Upper lobe of right lung (tissue), 1 donor: ENCODE results near the gene ADM2. TPM values are rescaled to one million over a fixed set of nuclear protein-coding genes. Genes with fewer than 3 reads are reported as not detected.
A peak's percentile ranks its signal among the peaks of the same experiment; 100 is the strongest.

Experiments used
- ATAC-seq: fragments of 200-7000 bp; cut with Tn5 transposase; one replicate; pipeline ENCODE4 v1.9.1; 2020; ENCODE audit warnings: mild to moderate bottlenecking, moderate library complexity
- DNase-seq: peaks from one replicate; pipeline ENCODE4 v3.0.0-alpha.2; 2020
- H3K27ac ChIP-seq: fragments of 200-600 bp; one replicate; pipeline ENCODE4 v1.8.0; 2022
- H3K27me3 ChIP-seq: fragments of 200-600 bp; one replicate; pipeline ENCODE4 v1.8.0; 2022; ENCODE audit warnings: mild to moderate bottlenecking
- H3K36me3 ChIP-seq: fragments of 200-600 bp; one replicate; pipeline ENCODE4 v1.8.0; 2022
- H3K4me1 ChIP-seq: fragments of 200-600 bp; one replicate; pipeline ENCODE4 v1.8.0; 2022
- H3K4me3 ChIP-seq: fragments of 200-600 bp; one replicate; pipeline ENCODE4 v1.8.0; 2022; ENCODE audit warnings: mild to moderate bottlenecking
- H3K9me3 ChIP-seq: fragments of 200-600 bp; one replicate; pipeline ENCODE4 v1.8.0; 2022
- intact Hi-C: fragments of 100-400 bp; cut with DNase I; formaldehyde crosslinking; loops from one replicate; pipeline ENCODE4 v1.11.0; 2022
- total RNA-seq: library from RNA; stranded (reverse); fragmentation: NEBNext Ultra II Directional; extraction: Animal tissue kit (Norgen Biotek cat#: 25700); gene quantifications from one replicate; pipeline ENCODE4 v1.2.1, GENCODE V29; 2021
- TF ChIP-seq, protein P1 (sequence below): fragments of 200-600 bp; IDR thresholded peaks from one replicate; pipeline ENCODE4 v1.8.0; 2022; ENCODE audit warnings: antibody characterized with exemption
- donor health status: DM: no; HTN: yes; CAD: no; lungs with severe emphysema.

The ADM2 gene
- total RNA-seq, 1 donor from 2014 or later: 2.6 TPM

DNA sequence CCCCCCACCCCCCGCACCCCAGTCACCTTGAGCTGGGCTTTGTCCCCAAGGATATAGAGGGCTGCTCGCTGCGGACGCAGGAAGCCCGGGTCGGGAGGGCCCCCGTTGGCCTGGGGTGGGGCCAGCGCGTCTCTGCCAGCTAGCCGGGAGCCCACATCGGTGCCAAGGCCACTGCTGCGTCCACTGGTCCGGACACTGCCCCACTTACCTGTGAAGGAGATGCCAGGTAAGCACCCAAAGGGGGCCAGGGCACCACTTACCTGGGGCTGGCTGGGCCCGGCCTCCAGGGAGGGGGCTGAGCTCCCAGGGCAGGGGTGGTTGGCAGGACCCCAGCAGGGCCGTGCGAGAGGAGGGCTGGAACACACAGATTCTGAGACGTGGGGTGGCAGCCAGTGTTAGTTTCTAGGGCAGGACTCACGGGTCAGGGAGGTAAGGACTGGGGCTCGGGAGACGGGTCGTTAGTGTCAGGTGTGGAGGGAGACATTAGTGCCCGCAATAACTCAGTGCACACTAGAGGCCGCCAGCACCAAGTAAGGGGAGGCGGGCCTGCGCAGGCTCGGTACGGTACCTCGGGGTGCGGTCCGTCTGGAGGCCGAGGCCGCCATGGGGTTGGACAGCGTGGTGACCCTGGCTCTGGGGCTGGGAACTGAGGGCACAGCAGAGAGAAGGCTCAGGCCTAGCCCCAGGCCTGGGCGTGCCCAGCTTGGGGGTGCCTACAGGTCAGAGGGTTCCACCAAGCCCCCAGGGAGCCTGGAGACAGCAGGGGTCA lies 24.7 kb upstream of the ADM2 start:
- Histone ChIP-seq H3K27me3 (no peaks in the 10 kb centered on the region), H3K9me3 (no peaks in the 10 kb centered on the region), H3K4me3 (no peak overlapping the region), H3K36me3 (peaks cover 85% of the 10 kb centered on the region), H3K4me1 (no peaks in the 10 kb centered on the region), H3K27ac (no peak overlapping the region)
- TF ChIP-seq, protein P1, sequence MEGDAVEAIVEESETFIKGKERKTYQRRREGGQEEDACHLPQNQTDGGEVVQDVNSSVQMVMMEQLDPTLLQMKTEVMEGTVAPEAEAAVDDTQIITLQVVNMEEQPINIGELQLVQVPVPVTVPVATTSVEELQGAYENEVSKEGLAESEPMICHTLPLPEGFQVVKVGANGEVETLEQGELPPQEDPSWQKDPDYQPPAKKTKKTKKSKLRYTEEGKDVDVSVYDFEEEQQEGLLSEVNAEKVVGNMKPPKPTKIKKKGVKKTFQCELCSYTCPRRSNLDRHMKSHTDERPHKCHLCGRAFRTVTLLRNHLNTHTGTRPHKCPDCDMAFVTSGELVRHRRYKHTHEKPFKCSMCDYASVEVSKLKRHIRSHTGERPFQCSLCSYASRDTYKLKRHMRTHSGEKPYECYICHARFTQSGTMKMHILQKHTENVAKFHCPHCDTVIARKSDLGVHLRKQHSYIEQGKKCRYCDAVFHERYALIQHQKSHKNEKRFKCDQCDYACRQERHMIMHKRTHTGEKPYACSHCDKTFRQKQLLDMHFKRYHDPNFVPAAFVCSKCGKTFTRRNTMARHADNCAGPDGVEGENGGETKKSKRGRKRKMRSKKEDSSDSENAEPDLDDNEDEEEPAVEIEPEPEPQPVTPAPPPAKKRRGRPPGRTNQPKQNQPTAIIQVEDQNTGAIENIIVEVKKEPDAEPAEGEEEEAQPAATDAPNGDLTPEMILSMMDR: no peak
- ATAC-seq: no peak
- no peak for DNase-seq
- intact Hi-C loops: no loop called here

DNA sequence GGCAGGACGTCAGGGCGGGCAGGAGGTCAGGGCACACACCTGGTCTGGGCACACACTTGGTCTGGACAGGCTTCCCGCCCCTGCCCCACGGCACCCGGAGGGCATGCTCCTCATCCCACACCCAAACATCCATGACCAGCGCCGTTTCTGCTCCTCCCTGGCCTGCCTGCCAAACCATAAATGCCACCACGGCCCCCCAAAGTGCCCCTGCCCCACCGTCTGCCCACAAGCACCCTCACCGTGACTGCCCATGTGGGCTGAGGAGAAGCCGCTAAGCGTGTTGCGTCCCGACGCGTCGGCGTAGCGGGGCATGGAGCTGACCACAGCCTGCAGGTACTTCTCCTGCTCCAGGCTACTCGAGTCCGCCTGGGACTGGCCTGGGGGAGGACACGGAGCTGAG lies 22.3 kb upstream of the ADM2 start:
- Histone ChIP-seq H3K36me3 (peaks cover 97% of the 10 kb centered on the region), H3K9me3 (no peaks in the 10 kb centered on the region), H3K4me3 (no peak overlapping the region), H3K4me1 (no peaks in the 10 kb centered on the region), H3K27ac (no peak overlapping the region), H3K27me3 (no peaks in the 10 kb centered on the region)
- no peak for ATAC-seq
- intact Hi-C loops: no loop called here
- TF ChIP-seq, protein P1: no peak
- no peak for DNase-seq

DNA sequence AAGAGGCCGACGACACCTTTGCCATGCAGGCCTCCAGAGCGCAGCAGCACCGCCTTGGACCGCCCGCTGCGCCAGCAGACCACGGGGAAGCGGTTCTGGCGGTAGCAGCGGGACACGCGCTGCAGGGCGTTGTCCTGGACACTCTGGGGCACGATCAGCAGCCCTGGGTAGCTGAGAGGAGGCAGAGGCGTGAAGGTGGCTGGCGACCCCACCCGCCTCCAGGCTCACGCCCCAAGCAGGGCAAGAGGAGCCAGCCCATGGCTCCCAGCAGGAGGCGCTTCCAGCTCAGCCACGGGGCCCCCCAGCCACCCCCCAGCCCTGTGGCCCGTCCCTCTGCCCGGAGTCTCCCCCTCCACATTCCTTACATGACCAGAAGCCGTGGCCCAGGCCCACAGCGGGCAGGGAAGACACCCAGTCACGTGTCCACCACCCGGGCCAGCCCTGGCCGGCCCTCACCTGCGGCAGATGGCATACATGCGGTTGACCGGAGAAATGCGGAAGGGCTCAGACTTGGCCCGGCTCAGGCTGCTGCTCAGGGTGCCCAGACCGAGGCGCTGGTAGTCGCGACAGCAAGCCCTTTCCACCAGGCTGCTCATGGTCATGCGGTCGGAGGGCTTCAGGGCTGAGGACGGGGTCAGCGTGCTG lies 21.7 kb upstream of the ADM2 start:
- Histone ChIP-seq H3K4me3 (no peak overlapping the region), H3K9me3 (no peaks in the 10 kb centered on the region), H3K27me3 (no peaks in the 10 kb centered on the region), H3K27ac (no peak overlapping the region), H3K36me3 (peaks cover 97% of the 10 kb centered on the region), H3K4me1 (no peaks in the 10 kb centered on the region)
- ATAC-seq: no peak
- intact Hi-C loops: no loop called here
- no peak for DNase-seq
- TF ChIP-seq, protein P1: no peak

DNA sequence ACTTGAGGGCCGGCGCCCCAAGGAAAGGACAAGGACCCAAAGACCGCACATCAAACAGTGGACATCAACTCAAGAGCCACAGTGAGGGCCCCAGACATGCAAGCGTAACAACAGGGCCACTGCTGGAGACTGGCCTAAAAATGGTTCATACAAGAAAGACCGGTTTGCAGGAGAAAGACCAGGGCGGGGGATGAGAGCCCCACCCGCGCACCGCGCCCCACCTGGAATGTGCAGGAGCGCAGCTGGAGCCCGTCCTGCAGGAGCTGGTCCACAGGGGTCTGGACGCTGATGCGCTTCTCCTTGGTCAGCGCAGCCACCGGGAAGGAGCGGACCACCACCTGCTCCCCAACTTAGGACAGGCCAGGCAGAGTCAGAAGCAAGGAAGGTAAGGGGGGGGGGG lies 20.4 kb upstream of the ADM2 start:
- peak; percentile 80 for DNase-seq
- peak; percentile 61 for ATAC-seq
- intact Hi-C loops: no loop called here
- Histone ChIP-seq H3K4me1 (no peaks in the 10 kb centered on the region), H3K27ac (no peak overlapping the region), H3K4me3 (no peak overlapping the region), H3K9me3 (no peaks in the 10 kb centered on the region), H3K27me3 (no peaks in the 10 kb centered on the region), H3K36me3 (peaks cover 96% of the 10 kb centered on the region)
- TF ChIP-seq, protein P1: no peak

DNA sequence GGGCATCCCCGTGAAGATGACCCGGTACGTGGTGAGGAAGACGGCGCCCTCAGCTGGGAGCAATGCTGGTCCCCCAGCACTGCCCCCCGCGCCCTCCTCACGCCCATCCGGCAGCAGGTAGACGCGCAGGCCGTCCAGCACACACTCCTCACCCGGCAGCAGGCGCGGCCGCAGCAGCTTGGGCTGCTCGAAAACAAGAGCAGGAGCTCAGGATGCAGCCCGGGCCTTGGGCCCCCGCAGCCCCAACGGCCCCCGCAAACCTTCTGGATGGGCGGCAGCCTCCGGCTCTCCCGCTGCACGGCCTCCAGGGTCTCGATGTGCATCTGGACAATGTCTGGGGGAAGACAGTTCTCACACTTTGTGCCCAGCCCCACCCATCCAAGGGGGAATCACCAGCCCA lies 19.8 kb upstream of the ADM2 start:
- peaks cover 97% of the 10 kb centered on the region for H3K36me3 ChIP-seq
- H3K4me1 ChIP-seq: no peaks in the 10 kb centered on the region
- DNase-seq (no peak), ATAC-seq (no peak)
- no peaks in the 10 kb centered on the region for H3K27me3 ChIP-seq
- no peak overlapping the region for H3K27ac ChIP-seq
- H3K4me3 ChIP-seq: no peak overlapping the region
- TF ChIP-seq, protein P1: no peak
- H3K9me3 ChIP-seq: no peaks in the 10 kb centered on the region
- intact Hi-C loops: no loop called here
